NCI-H2081 (cell line): ENCODE results near the gene EHBP1.
"Not testable (repeated sequence)": the region's sequence is repeated elsewhere in the genome, so short reads cannot be mapped to it uniquely, and the experiment has no call there.

ENCODE experiments used
- DNase-seq, 2 experiments: peaks; one replicate each; lab custom pipeline; 2025; lab: John Stamatoyannopoulos, UW

Gene EHBP1

DNA sequence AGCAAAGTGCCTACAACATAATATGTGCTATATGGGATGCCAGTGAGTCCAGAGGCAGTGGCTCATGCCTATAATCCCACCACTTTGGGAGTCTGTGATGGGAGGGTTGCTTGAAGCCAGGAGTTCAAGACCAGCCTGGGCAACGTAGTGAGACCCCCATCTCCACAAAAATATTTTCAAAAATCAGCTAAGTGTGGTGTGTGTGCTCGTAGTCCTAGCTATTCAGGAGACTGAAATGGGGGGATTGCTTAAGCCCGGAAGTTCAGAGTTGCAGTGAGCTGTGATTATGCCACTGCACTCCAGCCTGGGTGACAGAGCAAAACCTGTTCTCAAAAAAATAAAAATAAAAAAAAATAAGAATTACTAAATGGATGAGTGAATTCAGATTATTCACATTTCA is 368.5 kb downstream of the EHBP1 start:
- DNase-seq: no peak

DNA sequence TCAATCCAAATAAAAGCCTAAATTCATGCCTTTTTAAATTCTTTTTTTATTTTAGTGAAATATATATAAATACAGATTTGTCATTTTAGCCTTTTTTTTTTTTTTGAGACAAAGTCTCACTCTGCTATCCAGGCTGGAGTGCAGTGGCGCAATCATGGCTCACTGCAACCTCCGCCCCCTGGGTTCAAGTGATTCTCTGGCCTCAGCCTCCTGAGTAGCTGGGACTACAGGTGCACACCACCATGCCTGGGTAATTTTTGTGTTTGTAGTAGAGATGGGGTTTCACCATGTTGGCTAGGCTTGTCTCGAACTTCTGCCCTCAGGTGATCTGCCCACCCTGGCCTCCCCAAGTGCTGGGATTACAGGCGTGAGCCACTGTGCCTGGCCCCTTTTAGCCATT is 368.9 kb downstream of the EHBP1 start:
- DNase-seq: not testable (repeated sequence)

DNA sequence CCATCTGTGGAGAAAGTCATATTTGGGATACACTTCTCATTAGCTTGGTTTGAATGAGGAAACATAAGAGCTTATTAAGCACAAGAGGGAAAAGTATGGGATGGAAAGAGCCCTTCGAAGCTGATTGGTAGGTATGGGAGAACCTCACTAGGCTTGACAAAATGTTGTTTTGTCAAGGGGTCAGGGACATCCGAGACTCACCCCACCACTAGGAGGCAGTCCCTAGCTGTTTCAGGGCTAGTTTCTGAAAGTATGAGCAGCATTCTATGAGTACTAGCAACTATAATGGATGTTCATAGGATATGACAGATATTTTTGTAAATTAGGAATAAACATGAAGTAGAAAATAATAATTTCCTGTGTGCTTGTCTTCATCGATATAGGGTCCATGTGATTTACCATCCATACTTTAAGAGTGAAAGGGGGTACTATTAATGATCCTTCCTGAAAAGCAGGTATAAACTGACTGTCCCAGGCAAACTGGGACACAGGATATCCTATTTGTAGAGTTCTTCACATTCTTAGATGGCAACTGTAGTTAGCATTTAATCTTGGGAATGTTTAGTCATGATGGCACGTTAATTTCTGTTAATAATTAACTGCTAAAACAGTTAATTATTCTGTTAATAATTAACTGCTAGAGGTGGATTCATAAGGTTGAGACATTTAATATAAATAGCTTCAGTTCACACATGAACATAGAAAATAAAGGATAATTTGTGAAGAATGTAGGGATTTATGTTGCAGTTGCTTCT is 373.5 kb downstream of the EHBP1 start:
- DNase-seq: peak; percentile 15 to 28

DNA sequence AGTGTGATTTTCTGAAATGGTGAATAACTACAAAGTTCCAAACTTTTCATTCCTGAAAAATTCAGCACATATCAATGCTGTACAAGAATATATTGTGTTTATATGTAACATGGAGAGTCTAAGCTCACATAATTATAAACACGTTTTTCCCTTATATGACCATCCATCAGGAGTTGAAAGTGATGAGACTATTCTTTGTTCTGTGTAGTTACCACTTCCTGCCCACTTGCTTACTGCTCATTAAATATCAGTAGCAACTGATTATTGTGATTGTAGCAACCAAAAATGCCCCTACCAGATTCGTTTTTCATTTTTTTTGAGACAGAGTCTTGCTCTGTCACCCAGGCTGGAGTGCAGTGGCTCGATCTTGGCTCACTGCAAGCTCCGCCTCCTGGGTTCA is 375.9 kb downstream of the EHBP1 start:
- no peak for DNase-seq

DNA sequence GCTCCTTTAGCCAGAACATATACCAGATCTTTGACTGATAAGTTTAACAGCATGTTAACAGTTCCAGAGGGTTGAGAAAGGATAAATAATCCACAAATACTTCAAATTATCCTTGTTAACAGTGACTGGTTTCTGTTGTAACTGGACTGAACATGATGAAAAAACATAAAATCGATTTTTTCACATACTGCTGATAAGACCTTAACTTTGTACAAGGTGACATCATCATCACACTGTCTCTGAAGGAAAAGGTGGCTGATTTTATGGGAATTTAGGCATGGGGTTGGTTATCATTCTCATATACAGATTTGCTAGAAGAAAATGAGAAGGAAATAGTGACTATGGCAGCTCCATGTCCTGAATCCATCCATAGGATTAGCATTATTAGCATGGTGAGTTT is 381.2 kb downstream of the EHBP1 start:
- no peak for DNase-seq

DNA sequence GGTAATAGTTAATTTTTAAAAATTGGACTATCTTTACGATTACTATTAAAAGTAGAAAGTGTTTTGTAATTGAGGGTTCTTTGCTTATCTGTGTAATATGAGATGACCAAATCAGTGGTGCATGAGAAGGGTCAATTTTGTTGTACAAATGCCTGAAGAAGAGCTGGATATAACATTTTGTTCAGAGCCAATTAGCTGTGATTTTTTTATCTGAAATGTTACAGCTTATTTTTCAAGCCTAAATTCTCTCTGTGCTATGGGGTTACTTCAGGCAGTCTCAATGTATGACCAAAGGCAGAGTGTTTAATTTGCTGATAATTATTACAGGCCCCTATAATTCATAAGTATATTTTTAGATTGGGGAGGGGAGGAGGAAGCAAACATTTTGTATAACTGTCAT is 386.9 kb downstream of the EHBP1 start:
- no peak for DNase-seq

DNA sequence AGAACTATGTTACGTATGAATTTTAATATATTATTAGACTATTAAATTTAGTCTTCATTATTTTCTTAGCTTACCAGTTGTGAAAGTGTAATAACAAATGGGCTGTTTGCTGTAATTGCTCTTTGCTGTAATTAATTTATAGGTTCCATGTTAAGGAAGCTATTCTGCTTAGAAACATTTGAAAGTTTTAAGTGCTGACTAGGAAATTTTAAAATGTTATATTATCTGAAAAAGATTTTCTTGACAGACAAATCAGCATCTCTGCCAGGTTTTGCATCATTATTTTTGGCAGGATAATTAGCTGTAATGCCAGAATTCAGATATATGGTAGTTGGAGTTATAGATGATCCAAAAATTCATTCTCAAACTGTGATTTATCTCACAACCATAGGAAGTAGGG is 387.3 kb downstream of the EHBP1 start:
- DNase-seq: no peak

DNA sequence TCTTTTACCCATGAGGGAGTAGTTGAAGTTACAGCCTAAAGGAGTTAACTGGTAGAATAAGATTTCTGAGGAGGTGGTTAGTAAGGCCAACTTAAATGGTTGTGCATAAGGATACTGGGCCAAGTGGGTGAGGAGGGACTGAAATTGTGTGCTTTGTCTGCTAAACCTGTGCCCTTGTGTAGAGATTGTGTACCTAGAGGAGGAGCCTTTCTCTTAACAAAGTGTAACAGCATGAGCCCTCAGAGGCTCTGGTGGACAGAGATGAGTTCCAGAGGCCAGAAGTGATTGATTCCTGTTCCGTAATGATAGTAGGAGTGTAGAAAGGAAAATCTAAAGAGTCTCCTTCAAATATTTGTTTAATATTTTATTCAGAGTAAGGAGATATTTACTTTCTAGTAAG is 388.0 kb downstream of the EHBP1 start:
- no peak for DNase-seq
